GM13976 (cell line): ENCODE results near the gene FNDC10.

Experiments
- DNase-seq: peaks from one replicate; pipeline ENCODE4 v3.0.0; 2012; ENCODE audit warnings: low spot score
- in situ Hi-C: fragments of 300-500 bp; cut with MboI; formaldehyde crosslinking; loops from one replicate; pipeline ENCODE4 v1.12.0; 2022; ENCODE audit warnings: low sequenced_read_pairs, mixed read lengths, inconsistent platforms; ENCODE audit not compliant: unreplicated experiment
- TF ChIP-seq, protein P1 (sequence below): IDR thresholded peaks from 2 replicates; pipeline ENCODE4 v1.5.1; 2012; ENCODE audit warnings: borderline replicate concordance, mild to moderate bottlenecking; ENCODE audit not compliant: insufficient read depth; ENCODE audit errors: extremely low read depth, missing control alignments, control extremely low read depth

FNDC10 gene

DNA sequence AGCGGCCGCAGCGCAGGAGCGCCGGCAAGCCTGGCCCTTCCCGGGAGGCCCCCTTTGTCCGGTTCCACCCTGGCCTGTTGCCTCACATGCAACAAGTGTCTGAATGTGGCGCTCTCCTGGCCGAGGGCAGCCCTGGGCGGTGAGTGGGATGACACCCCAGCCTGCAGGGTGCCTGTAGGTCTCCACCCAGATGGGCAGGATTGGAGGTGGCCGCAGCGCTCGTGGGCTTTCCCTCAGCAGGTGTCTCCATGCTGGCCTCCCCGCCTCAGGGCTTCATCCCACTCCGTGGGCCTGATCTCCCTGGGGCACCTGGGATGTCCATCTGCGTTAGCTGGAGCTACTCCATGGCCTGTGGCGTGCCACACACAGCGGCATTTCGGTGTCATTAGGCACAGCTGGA lies 16.9 kb upstream of the FNDC10 start:
- no peak for DNase-seq
- TF ChIP-seq, protein P1, sequence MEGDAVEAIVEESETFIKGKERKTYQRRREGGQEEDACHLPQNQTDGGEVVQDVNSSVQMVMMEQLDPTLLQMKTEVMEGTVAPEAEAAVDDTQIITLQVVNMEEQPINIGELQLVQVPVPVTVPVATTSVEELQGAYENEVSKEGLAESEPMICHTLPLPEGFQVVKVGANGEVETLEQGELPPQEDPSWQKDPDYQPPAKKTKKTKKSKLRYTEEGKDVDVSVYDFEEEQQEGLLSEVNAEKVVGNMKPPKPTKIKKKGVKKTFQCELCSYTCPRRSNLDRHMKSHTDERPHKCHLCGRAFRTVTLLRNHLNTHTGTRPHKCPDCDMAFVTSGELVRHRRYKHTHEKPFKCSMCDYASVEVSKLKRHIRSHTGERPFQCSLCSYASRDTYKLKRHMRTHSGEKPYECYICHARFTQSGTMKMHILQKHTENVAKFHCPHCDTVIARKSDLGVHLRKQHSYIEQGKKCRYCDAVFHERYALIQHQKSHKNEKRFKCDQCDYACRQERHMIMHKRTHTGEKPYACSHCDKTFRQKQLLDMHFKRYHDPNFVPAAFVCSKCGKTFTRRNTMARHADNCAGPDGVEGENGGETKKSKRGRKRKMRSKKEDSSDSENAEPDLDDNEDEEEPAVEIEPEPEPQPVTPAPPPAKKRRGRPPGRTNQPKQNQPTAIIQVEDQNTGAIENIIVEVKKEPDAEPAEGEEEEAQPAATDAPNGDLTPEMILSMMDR = no peak
- in situ Hi-C loops = no loop called here

DNA sequence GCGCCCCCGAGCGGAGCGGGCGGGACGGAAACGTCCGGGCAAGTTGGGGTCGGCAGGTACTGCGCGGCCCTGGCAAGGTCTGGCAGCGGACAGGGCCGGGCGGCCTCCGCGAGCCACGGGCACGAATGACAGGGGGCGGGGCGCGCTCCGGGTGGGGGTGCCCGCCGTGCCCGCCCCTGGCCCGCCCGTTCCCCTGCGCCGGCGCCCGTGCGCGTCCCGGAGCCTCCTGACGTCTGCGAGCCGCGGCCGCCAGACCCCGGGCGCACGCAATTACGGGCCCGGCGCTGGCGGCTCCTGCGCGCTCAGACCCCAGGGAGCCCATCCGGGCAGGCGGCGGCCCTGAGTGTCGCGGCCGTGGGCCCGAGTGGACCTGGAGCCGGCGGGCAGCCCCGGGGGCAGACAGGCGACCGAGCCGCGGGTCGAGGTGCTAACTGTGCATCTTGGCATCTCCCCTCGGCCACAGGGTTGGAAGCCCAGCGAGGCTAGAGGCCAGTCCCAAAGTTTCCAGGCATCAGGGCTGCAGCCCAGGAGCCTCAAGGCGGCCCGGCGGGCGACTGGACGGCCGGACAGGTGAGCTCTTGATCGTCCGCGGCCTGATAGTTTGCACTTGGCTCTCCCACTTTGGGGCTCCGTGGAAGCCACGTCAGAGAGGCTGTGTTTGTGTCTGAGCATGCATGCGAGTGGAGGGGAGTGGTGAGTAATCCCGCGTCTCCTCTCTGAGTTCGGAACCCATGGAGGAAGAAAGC lies 16.3 kb upstream of the FNDC10 start:
- in situ Hi-C loops = no loop called here
- peak; percentile 73 for DNase-seq
- TF ChIP-seq, protein P1 = no peak

DNA sequence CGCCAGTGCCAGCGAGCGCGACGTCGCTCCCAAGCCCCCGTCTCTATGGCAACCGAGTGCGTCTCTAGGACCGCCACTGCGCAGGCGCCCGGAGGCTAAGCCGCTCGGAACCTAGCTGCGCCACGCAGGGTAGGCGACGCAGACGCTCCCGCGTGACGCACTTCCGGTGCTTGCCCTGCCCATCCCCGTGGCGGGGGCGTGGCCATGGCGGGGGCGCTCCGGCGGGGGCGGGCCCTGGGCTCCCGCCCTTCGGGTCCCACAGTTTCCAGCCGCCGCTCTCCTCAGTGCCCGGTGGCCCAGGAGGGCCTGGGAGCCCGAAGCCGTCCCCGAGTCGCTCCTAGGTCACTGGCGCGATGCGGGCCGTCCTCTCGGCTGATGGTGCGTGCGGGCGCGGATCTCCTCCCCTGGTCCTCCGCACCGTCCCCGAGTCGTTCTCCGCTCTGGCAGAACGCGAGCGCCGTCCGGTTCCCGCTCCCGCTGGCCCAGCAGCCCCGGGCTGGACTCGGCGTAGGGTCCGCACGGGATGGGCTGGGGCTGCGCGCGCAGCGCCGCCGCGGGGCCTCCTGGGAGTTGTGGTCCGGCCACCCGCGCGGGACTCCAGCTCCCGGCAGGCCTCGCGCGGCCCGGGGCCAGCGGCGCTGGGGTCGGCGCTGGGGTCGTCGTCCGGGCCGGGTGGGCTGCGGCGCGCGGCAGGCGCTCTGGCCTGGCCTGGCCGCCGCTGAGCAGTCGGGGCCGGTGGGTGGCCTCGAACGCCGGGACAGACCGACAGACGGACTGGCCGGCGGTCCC lies 15.5 kb upstream of the FNDC10 start, which contains the start of gene MIB2:
MIB2 (plus strand) TSS at position 245 of the 789 bp plus-strand sequence. CDS start 7,953 bp downstream, outside the sequence.
- in situ Hi-C loops = no loop called here
- TF ChIP-seq, protein P1 = no peak
- peak; percentile 100 for DNase-seq

DNA sequence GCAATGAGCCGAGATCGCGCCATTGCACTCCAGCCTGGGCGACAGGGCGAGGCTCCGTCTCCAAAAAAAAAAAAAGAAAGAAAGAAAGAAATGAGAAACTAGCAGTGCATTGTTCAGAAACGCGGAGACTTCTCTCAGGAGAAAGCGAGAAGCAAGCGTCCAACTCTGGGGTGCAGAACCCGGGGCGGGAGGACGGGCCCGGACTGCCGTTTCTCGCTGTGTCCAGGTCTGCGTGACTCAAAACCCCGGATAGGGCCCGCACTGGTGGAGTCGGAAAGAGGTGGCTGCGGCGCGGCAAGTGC lies 15.0 kb upstream of the FNDC10 start:
- in situ Hi-C loops = no loop called here
- TF ChIP-seq, protein P1 = no peak
- no peak for DNase-seq

DNA sequence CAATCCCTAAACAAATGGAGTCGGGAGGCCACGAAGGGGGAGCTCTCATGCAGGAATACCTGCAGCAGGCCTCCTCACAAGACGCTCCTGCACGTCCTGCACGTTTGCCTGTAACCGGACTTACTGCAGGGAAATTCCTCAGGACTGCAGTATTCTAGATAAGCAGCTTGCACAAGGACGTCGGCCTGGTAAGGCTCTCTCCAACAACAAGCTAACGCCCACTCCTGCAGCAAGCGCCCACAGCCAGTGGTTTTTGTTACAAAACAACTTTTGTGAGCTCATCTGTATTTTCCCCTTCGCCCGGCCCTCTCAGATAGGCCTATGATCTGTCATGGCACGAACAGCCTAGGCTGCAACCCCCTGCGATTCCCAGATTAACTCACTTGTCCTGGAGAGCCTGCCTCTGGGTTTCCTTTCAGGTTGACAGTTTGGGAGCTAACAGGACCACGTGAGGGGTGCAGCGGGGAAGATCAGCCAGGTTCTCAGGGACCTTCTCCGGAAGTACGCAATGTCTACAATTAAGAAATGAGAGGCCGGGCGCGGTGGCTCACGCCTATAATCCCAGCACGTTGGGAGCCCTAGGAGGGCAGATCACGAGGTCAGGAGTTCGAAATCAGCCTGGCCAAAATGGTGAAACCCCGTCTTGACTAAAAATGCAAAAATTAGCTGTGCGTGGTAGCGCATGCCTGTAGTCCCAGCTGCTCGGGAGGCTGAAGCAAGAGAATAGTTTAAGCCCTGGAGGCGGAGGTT lies 14.4 kb upstream of the FNDC10 start:
- no peak for DNase-seq
- in situ Hi-C loops = no loop called here
- TF ChIP-seq, protein P1 = no peak

DNA sequence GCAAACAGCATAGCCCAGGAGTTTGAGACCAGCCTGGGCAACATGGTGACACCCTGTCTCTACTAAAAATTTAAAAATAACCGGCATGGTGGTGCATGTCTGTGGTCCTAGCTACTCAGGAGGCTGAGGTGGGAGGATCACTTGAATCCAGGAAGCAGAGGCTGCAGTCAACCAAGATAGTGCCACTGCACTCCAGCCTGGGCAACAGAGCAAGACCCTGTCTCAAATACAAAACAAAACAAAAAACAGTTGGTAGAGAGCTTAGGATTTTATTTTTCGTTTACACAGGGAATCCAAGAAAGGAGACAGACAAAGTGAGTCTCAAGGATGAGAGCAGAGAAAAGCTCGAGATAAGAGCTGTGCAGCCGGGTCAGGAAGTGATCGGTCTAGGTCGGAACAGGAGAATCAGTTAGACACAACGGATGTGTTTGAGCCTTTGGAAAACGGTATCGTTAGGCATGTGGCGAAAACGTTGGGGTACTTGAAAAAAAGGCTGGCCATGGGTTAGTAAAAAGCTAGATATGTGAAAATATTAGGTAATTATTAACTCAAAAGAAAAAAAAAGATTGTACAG lies 13.7 kb upstream of the FNDC10 start:
- no peak for DNase-seq
- in situ Hi-C loops = no loop called here
- TF ChIP-seq, protein P1 = no peak
